Left lung (tissue), 10 donors: ENCODE data around the gene CLDN19. TPM values are rescaled to one million over a fixed set of nuclear protein-coding genes. Genes with fewer than 3 reads are reported as not detected.

Source experiments
- ATAC-seq: fragments of 200-7000 bp; cut with Tn5 transposase; one replicate; pipeline ENCODE4 v1.9.1; 2020; ENCODE audit warnings: moderate library complexity
- DNase-seq, 4 donors: peaks; one replicate each; pipeline ENCODE4 v3.0.0-alpha.2; 2013 to 2020
- H3K27ac ChIP-seq, 2 donors: fragments of 200-600 bp; sonication (generic) in 1 of 2; one replicate each; pipeline versions ENCODE4 v1.5.0 to v1.8.0; 2020 to 2021
- H3K27me3 ChIP-seq, 2 donors: fragments of 200-600 bp; sonication (generic) in 1 of 2; one replicate each; pipeline versions ENCODE4 v1.5.0 to v1.8.0; 2020 to 2021
- H3K36me3 ChIP-seq, 2 donors: fragments of 200-600 bp; sonication (generic) in 1 of 2; one replicate each; pipeline versions ENCODE4 v1.5.0 to v1.8.0; 2020 to 2021
- H3K4me1 ChIP-seq, 2 donors: fragments of 200-600 bp; one replicate each; pipeline ENCODE4 v1.8.0; 2021
- H3K4me3 ChIP-seq, 2 donors: fragments of 200-600 bp; sonication (generic) in 1 of 2; one replicate each; pipeline versions ENCODE4 v1.5.0 to v1.8.0; 2020 to 2021; ENCODE audit warnings: mild to moderate bottlenecking in 1 of 2
- H3K9me3 ChIP-seq, 2 donors: fragments of 200-600 bp; sonication (generic) in 1 of 2; one replicate each; pipeline versions ENCODE4 v1.5.0 to v1.8.0; 2020 to 2021
- intact Hi-C, 2 donors: fragments of 100-400 bp; cut with DNase I; formaldehyde crosslinking; loops; one replicate each; pipeline versions ENCODE4 v1.11.2 to v1.14.2; 2022
- polyA plus RNA-seq, 6 donors: library from polyadenylated mRNA; unstranded; fragments of 120-200 nt; gene quantifications; one replicate each; pipeline ENCODE4 v1.2.1, GENCODE V29; 2013; ENCODE audit not compliant: insufficient read length in 6 of 6
- total RNA-seq, 2 donors: library from RNA; stranded (reverse); fragmentation: NEBNext Ultra II Directional; extraction: Animal tissue kit (Norgen Biotek cat#: 25700); gene quantifications; one replicate each; pipeline ENCODE4 v1.2.1, GENCODE V29; 2021
- TF ChIP-seq, protein P1 (sequence below), 2 donors: fragments of 200-600 bp; sonication (generic) in 1 of 2; IDR thresholded peaks; one replicate each; pipeline versions ENCODE4 v1.5.0 to v1.8.0; 2021; ENCODE audit warnings: antibody characterized with exemption in 2 of 2
- donor health status: DM: no; HTN: yes; CAD: no.
- donor health status: DM: no; HTN: no; CAD: no.

CLDN19 gene
- total and polyA plus RNA-seq, 8 donors, result 16.5 to 24.1 (median 21.0) TPM; not detected in 2

GRCh38 chr1:42776502-42776901 lies 36.5 kb upstream of the CLDN19 start:
- peaks cover 0 to 69% of the 10 kb centered on the region in 2 donors for H3K36me3 ChIP-seq
- no peaks in the 10 kb centered on the region for H3K9me3 ChIP-seq
- DNase-seq (no peak), ATAC-seq (no peak)
- TF ChIP-seq, protein P1, sequence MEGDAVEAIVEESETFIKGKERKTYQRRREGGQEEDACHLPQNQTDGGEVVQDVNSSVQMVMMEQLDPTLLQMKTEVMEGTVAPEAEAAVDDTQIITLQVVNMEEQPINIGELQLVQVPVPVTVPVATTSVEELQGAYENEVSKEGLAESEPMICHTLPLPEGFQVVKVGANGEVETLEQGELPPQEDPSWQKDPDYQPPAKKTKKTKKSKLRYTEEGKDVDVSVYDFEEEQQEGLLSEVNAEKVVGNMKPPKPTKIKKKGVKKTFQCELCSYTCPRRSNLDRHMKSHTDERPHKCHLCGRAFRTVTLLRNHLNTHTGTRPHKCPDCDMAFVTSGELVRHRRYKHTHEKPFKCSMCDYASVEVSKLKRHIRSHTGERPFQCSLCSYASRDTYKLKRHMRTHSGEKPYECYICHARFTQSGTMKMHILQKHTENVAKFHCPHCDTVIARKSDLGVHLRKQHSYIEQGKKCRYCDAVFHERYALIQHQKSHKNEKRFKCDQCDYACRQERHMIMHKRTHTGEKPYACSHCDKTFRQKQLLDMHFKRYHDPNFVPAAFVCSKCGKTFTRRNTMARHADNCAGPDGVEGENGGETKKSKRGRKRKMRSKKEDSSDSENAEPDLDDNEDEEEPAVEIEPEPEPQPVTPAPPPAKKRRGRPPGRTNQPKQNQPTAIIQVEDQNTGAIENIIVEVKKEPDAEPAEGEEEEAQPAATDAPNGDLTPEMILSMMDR (IDR thresholded peaks at IDR 0.05), result no peak
- no peaks in the 10 kb centered on the region for H3K4me1 ChIP-seq
- intact Hi-C loops, result no loop called here
- H3K27ac ChIP-seq, result no peak overlapping the region
- H3K27me3 ChIP-seq, result no peaks in the 10 kb centered on the region
- no peak overlapping the region for H3K4me3 ChIP-seq

DNA sequence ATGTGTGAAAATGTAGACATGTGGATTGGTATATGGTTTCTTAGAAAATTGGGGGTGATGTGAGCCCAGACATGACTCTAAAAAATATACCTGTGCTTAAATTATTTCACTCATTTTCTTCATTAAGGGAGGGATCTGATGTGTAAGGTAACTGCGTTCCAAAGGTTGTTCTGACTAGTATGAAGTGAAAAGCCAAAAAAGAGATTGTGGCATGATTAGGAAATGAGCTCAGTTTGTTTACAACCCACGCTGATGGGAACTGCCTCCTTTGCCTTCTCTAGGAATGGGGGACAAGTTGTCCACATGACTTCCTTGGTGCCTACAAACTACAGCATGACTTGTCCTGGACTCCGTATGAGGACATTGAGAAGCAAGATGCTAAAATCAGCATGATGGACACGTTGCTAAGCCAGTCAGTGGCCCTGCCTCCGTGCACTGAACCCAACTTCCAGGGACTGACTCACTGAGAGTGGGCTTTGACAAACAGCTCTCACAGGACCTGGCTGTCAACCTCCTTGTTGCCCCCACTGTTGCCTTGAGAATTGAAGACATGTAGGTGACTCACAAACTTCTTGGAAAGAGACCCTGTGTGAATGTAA lies 35.0 kb upstream of the CLDN19 start:
- Histone ChIP-seq H3K9me3 (no peaks in the 10 kb centered on the region), H3K27me3 (no peaks in the 10 kb centered on the region), H3K36me3 (peaks cover 0 to 55% of the 10 kb centered on the region in 2 donors), H3K4me3 (no peak overlapping the region), H3K4me1 (no peaks in the 10 kb centered on the region), H3K27ac (no peak overlapping the region)
- TF ChIP-seq, protein P1 (IDR thresholded peaks at IDR 0.05), result no peak
- intact Hi-C loops, result loop anchor here in 1 of 2 donors (5.0 kb wide), 1 partner anchor 132 kb away; no protein-coding TSS in a partner anchor
- ATAC-seq (no peak), DNase-seq (no peak)

DNA sequence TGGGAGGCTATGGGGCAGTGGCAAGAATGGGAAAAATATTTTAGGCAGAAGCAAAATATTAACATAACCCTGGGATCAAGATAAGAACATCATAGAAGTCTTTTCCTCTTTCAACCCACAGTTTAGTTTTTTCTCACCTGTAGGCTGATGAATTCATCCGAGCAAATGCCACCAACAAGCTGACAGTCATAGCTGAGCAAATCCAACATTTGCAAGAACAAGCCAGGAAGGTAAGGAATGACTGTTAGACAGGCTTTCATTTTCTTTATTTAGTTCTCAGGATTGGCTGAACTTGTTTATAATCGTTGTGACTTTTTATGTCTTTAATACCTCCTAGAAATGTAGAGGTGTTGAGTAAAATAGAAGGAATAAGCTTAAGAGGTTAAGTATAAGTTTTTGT lies 33.4 kb upstream of the CLDN19 start:
- H3K27me3 ChIP-seq, result no peaks in the 10 kb centered on the region
- ATAC-seq, result no peak

GRCh38 chr1:42769811-42770210 lies 29.8 kb upstream of the CLDN19 start:
- intact Hi-C loops, result loop anchor here in 1 of 2 donors (5.0 kb wide), 1 partner anchor 137 kb away; no protein-coding TSS in a partner anchor
- TF ChIP-seq, protein P1 (IDR thresholded peaks at IDR 0.05), result no peak
- H3K27ac ChIP-seq, result no peak overlapping the region

More for the DNA sequence above, 33.4 kb upstream of the CLDN19 start:
- intact Hi-C loops, result loop anchor here in 1 of 2 donors (5.0 kb wide), 1 partner anchor 134 kb away; no protein-coding TSS in a partner anchor
- Histone ChIP-seq H3K9me3 (no peaks in the 10 kb centered on the region), H3K36me3 (peaks cover 0 to 46% of the 10 kb centered on the region in 2 donors), H3K4me1 (peaks cover 0 to 11% of the 10 kb centered on the region in 2 donors), H3K27ac (no peak overlapping the region), H3K4me3 (no peak overlapping the region)
- DNase-seq, result no peak
- TF ChIP-seq, protein P1 (IDR thresholded peaks at IDR 0.05), result no peak

GRCh38 chr1:42768172-42768571 lies 28.1 kb upstream of the CLDN19 start:
- Histone ChIP-seq H3K9me3 (no peaks in the 10 kb centered on the region), H3K4me3 (peak overlapping the region; percentile 98 to 99), H3K27ac (no peak overlapping the region), H3K36me3 (no peaks in the 10 kb centered on the region), H3K27me3 (no peaks in the 10 kb centered on the region), H3K4me1 (peaks cover 13 to 43% of the 10 kb centered on the region in 2 donors)
- ATAC-seq (no peak), DNase-seq (no peak)
- intact Hi-C loops, result no loop called here
- TF ChIP-seq, protein P1 (IDR thresholded peaks at IDR 0.05), result no peak

More at GRCh38 chr1:42769811-42770210, 29.8 kb upstream of the CLDN19 start:
- DNase-seq (no peak), ATAC-seq (no peak)
- H3K4me3 ChIP-seq, result no peak overlapping the region
- no peaks in the 10 kb centered on the region for H3K27me3 ChIP-seq
- peaks cover 0 to 13% of the 10 kb centered on the region in 2 donors for H3K36me3 ChIP-seq
- no peaks in the 10 kb centered on the region for H3K9me3 ChIP-seq
- peaks cover 13 to 35% of the 10 kb centered on the region in 2 donors for H3K4me1 ChIP-seq
